Measurements from ENCODE around the gene KANK4. TPM values are rescaled to one million over a fixed set of nuclear protein-coding genes. Genes with fewer than 3 reads are reported as not detected.

Gene KANK4
- total RNA-seq, 6 experiments from 2014 or later = not detected

DNA sequence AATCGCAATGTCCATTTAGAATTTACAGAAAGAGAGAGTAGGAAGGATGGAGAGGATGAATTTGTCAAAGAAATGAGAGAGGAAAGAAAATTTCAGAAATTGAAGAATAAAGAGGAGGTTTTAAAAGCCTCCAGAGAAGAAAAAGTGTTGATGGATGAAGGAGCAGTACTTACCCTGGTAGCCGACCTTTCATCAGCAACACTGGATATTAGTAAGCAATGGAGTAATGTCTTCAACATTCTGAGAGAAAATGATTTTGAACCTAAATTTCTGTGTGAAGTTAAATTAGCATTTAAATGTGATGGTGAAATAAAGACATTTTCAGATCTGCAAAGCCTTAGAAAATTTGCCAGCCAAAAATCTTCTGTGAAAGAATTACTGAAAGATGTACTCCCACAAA, 112.0 kb downstream of the KANK4 start:
- Mint-ChIP-seq H3K4me1 (ENCODE audit: low read depth) (peaks cover 9% of the 10 kb centered on the region; the same call in 1 of the 2 replicates), H3K27ac (no peak overlapping the region), H3K9me3 (peaks cover 42% of the 10 kb centered on the region), H3K36me3 (ENCODE audit: low read depth) (peaks cover 6% of the 10 kb centered on the region), H3K27me3 (ENCODE audit: insufficient read depth) (peaks cover 2% of the 10 kb centered on the region; the same call in 1 of the 2 replicates), H3K4me3 (no peak overlapping the region)
- TF ChIP-seq, protein P1, sequence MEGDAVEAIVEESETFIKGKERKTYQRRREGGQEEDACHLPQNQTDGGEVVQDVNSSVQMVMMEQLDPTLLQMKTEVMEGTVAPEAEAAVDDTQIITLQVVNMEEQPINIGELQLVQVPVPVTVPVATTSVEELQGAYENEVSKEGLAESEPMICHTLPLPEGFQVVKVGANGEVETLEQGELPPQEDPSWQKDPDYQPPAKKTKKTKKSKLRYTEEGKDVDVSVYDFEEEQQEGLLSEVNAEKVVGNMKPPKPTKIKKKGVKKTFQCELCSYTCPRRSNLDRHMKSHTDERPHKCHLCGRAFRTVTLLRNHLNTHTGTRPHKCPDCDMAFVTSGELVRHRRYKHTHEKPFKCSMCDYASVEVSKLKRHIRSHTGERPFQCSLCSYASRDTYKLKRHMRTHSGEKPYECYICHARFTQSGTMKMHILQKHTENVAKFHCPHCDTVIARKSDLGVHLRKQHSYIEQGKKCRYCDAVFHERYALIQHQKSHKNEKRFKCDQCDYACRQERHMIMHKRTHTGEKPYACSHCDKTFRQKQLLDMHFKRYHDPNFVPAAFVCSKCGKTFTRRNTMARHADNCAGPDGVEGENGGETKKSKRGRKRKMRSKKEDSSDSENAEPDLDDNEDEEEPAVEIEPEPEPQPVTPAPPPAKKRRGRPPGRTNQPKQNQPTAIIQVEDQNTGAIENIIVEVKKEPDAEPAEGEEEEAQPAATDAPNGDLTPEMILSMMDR (IDR thresholded peaks at IDR 0.05) = no peak
- DNase-seq = no peak

DNA sequence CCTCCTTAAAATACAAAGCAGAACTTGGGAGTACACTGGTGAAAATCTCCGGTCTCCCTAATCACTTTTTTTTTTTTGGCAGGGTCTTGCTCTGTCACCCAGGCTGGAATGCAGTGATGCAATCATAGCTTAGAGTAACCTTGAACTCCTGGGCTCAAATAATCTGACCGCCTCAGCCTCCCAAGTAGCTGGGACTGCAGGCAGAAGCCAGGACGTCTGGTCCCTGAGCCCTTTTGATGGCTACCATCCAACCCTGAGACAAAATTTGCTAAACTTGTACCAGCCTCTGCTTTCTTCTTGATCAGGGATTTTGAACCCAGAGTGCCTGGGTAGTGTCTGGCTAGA, 120.5 kb downstream of the KANK4 start:
- H3K9me3 Mint-ChIP-seq = peaks cover 11% of the 10 kb centered on the region
- no peak overlapping the region for H3K27ac Mint-ChIP-seq
- H3K4me3 Mint-ChIP-seq = no peak overlapping the region
- no peaks in the 10 kb centered on the region for H3K4me1 Mint-ChIP-seq (ENCODE audit: low read depth)
- peaks cover 9% of the 10 kb centered on the region for H3K27me3 Mint-ChIP-seq (ENCODE audit: insufficient read depth)
- TF ChIP-seq, protein P1 (IDR thresholded peaks at IDR 0.05) = no peak
- peaks cover 10% of the 10 kb centered on the region; the same call in 1 of the 2 replicates for H3K36me3 Mint-ChIP-seq (ENCODE audit: low read depth)
- DNase-seq = no peak

DNA sequence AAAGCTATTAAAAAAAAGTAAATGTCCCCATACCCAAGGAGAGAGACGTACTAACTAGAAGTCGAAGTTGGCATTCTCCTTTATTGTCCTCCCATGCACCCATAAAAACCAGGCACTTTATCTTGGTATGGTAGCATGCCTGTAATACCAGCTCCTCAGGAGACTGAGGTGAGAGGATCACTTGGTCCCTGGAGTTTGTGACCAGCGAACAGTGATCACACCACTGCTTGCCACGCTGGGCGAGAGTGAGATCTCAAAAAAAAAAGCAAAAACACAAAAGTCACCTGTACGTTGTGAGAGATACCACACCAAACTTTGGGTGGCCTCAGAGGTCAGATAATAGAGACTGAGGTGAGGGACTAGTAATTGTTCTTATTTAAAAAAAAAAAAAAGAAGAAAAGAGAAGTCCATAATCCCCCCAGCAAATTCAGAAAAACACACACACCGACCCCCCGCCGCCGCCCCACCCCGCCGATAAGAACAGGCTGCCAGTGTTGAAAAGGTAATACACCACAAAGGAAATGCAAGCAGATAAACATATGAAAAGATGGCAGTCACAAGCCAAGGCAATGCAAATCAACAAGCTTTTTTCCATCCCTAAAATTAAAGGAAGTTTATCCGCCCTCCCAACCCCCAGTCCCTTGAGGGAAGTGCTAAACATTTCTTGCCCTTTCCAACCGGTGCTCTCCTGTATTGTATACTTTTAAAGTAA, 121.0 kb downstream of the KANK4 start:
- Mint-ChIP-seq H3K27ac (no peak overlapping the region), H3K9me3 (peaks cover 16% of the 10 kb centered on the region), H3K27me3 (ENCODE audit: insufficient read depth) (peaks cover 10% of the 10 kb centered on the region), H3K36me3 (ENCODE audit: low read depth) (peaks cover 10% of the 10 kb centered on the region; the same call in 1 of the 2 replicates), H3K4me1 (ENCODE audit: low read depth) (no peaks in the 10 kb centered on the region), H3K4me3 (no peak overlapping the region)
- TF ChIP-seq, protein P1 (IDR thresholded peaks at IDR 0.05) = no peak
- DNase-seq = no peak

DNA sequence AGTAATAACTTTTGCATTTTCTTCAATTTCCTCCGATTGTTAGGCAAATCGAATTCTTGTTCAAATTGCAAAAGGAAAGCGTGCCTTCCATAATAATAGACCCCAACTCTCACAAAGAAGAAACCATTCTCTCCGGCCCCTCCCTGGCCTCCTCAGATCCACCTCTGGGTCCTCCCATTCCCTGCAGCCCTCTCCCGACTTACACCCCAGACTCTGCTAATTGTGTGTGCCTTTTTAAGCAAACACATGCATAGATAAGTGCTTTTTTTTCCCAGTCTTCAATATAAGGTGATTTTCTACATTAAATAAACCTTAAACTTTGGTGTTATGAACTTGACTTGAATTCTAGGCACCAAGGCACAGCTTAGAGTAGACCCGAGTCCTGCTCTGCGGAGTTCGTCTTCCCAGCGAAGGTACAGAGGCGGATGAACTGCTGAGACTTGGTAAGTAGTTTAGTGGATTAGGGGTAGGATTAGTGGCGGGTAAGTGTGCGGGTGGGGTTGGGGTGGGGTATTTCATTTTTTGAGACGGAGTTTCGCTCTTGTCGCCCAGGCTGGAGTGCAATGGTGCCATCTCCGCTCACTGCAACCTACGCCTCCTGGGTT, 123.0 kb downstream of the KANK4 start:
- H3K36me3 Mint-ChIP-seq (ENCODE audit: low read depth) = peaks cover 10% of the 10 kb centered on the region; the same call in 1 of the 2 replicates
- no peak overlapping the region for H3K27ac Mint-ChIP-seq
- H3K4me3 Mint-ChIP-seq = no peak overlapping the region
- TF ChIP-seq, protein P1 (IDR thresholded peaks at IDR 0.05) = no peak
- H3K27me3 Mint-ChIP-seq (ENCODE audit: insufficient read depth) = peaks cover 10% of the 10 kb centered on the region
- H3K4me1 Mint-ChIP-seq (ENCODE audit: low read depth) = no peaks in the 10 kb centered on the region
- peaks cover 16% of the 10 kb centered on the region for H3K9me3 Mint-ChIP-seq
- DNase-seq = no peak

DNA sequence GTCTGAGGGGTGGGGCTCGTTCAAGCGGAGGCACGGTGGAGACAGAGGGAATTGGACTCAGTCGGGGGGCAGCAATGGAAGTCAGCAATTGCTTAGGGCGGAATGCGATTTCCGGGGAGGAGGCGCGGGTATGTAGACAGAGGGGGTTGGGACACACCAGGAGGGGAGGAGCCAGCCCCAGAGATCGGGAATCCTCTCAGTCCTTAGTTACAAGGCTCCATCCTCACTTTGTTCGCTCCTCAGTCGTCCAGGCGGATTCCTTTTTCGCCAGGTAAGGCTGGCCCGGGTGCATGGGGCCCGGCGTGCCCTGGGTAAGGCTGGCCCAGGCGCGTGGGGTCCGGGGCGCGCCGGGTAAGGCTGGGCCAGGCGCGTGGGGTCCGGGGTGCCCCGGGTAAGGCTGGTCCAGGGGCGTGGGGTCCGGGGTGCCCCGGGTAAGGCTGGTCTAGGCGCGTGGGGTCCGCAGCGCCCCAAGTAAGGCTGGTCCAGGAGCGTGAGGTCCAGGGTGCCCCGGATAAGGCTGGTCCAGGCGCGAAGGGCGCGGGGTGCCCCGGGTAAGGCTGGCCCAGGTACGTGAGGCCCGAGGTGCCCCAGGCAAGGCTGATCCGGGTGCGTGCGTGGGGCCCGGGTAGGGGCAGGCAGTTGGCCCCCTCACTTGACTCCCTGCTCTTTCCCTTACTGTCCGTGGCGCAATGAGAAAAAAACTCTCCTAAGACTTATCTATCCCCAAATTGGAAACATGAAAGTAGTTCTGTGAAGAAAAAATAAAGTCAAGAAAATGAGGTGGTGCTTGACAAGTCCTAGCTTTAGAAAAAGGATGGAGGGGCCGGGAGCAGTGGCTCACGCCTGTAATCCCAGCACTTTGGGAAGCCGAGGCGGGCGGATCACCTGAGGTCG, 124.3 kb downstream of the KANK4 start, which contains the start of gene L1TD1:
L1TD1 (plus strand) TSS at position 199 of the 894 bp plus-strand sequence. CDS start 11,780 bp downstream, outside the sequence.
- Mint-ChIP-seq H3K4me1 (ENCODE audit: low read depth) (no peaks in the 10 kb centered on the region), H3K27me3 (ENCODE audit: insufficient read depth) (peaks cover 10% of the 10 kb centered on the region), H3K36me3 (ENCODE audit: low read depth) (peaks cover 10% of the 10 kb centered on the region; the same call in 1 of the 2 replicates), H3K9me3 (peaks cover 16% of the 10 kb centered on the region), H3K4me3 (no peak within 1 kb of the TSS), H3K27ac (no peak within 1 kb of the TSS)
- DNase-seq = no peak
- TF ChIP-seq, protein P1 (IDR thresholded peaks at IDR 0.05) = no peak
